A549 (cell line): ENCODE data around the gene KAT2A.

Experiments
- E2F6 ChIP-seq: IDR thresholded peaks from 2 replicates; pipeline ENCODE4 v1.6.1; 2012; ENCODE audit warnings: low read depth, borderline replicate concordance
- NPAS2 ChIP-seq: fragments of 250-450 bp; sonication (Bioruptor Pico); IDR thresholded peaks from 2 replicates; pipeline ENCODE4 v1.8.0; 2022; ENCODE audit warnings: mild to moderate bottlenecking, moderate library complexity, borderline replicate concordance
- POLR2A ChIP-seq: IDR thresholded peaks from 2 replicates; pipeline ENCODE4 v1.6.1; 2012; ENCODE audit warnings: mild to moderate bottlenecking, low read length
- REST ChIP-seq: fragments of 200-600 bp; sonication (generic); IDR thresholded peaks from 2 replicates; pipeline ENCODE4 v1.6.1; 2016; ENCODE audit warnings: antibody characterized with exemption, mild to moderate bottlenecking, moderate library complexity
- ZFP36 ChIP-seq: fragments of 450-650 bp; IDR thresholded peaks from 2 replicates; pipeline ENCODE4 v1.6.1; 2014; ENCODE audit warnings: borderline replicate concordance; ENCODE audit not compliant: partially characterized antibody
- TF ChIP-seq, protein P1 (sequence below): fragments of >200 bp; sonication (Bioruptor Twin); formaldehyde crosslinking; IDR thresholded peaks from 3 replicates; pipeline ENCODE4 v1.5.1; 2016

DNA sequence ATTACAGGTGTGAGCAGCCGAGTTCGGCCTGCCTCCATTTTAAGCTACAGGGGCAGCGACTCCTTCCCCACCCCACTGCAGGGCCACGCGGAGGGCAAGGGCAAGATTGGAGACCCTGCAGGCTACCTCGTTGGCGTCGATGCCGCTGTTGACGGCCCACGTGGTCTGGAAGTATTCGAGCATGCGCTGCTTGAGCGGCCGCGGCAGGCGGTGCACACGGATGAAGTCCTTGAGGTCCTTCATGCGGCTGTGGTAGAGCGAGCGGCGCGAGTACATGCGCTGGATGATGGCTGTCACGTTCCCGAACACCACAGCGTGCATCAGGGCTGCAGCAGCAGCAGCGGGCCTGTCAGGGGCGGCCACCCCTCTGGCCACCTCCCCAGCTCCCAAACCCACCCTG, 48.2 kb upstream of the KAT2A start:
- no peak for TF ChIP-seq E2F6
- TF ChIP-seq POLR2A = no peak
- no peak for TF ChIP-seq ZFP36
- no peak for TF ChIP-seq NPAS2 (CRISPR knock-in tag)
- TF ChIP-seq, protein P1, sequence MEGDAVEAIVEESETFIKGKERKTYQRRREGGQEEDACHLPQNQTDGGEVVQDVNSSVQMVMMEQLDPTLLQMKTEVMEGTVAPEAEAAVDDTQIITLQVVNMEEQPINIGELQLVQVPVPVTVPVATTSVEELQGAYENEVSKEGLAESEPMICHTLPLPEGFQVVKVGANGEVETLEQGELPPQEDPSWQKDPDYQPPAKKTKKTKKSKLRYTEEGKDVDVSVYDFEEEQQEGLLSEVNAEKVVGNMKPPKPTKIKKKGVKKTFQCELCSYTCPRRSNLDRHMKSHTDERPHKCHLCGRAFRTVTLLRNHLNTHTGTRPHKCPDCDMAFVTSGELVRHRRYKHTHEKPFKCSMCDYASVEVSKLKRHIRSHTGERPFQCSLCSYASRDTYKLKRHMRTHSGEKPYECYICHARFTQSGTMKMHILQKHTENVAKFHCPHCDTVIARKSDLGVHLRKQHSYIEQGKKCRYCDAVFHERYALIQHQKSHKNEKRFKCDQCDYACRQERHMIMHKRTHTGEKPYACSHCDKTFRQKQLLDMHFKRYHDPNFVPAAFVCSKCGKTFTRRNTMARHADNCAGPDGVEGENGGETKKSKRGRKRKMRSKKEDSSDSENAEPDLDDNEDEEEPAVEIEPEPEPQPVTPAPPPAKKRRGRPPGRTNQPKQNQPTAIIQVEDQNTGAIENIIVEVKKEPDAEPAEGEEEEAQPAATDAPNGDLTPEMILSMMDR = no peak
- TF ChIP-seq REST = no peak
